Activated T-helper 1 cell treated with anti-CD3 and anti-CD28 coated beads, Interleukin-12 subunit alpha, Interleukin-12 subunit beta, Interleukin-2, Interleukin-4 antibody, amounts not matched to agents 30 ng/mL and 10 ng/mL and 1 ng/mL, durations not matched to agents 14 hours and 24 hours and 36 hours (primary cell): ENCODE data around the gene EXD3. TPM values are rescaled to one million over a fixed set of nuclear protein-coding genes. Genes with fewer than 3 reads are reported as not detected.
"Not testable (repeated sequence)": the region's sequence is repeated elsewhere in the genome, so short reads cannot be mapped to it uniquely, and the experiment has no call there.

Experiments
- DNase-seq: peaks from one replicate; pipeline ENCODE4 v3.0.0; 2021; ENCODE audit warnings: low spot score
- H3K27ac Mint-ChIP-seq: one replicate; pipeline ENCODE4 v1.8.0; 2021; ENCODE audit warnings: mild to moderate bottlenecking, mixed read lengths
- H3K27me3 Mint-ChIP-seq: one replicate; pipeline ENCODE4 v1.8.0; 2022; ENCODE audit warnings: mild to moderate bottlenecking, moderate library complexity, mixed read lengths; ENCODE audit not compliant: insufficient read depth
- H3K36me3 Mint-ChIP-seq: one replicate; pipeline ENCODE4 v1.8.0; 2021; ENCODE audit warnings: low read depth, mixed read lengths
- H3K4me1 Mint-ChIP-seq: one replicate; pipeline ENCODE4 v1.8.0; 2021; ENCODE audit warnings: low read depth, mixed read lengths
- H3K4me3 Mint-ChIP-seq: one replicate; pipeline ENCODE4 v1.8.0; 2021; ENCODE audit warnings: mild to moderate bottlenecking, moderate library complexity, mixed read lengths
- H3K9me3 Mint-ChIP-seq: one replicate; pipeline ENCODE4 v1.8.0; 2021; ENCODE audit warnings: mixed read lengths
- intact Hi-C: fragments of 100-400 bp; cut with micrococcal nuclease; formaldehyde crosslinking; loops from one replicate; pipeline ENCODE4 v1.15.1; 2024
- total RNA-seq: library from RNA; stranded (reverse); gene quantifications from 2 replicates; pipeline ENCODE4 v1.2.3, GENCODE V29; 2022

EXD3 gene
- total RNA-seq, 1 donor from 2014 or later, result 4.8 TPM

DNA sequence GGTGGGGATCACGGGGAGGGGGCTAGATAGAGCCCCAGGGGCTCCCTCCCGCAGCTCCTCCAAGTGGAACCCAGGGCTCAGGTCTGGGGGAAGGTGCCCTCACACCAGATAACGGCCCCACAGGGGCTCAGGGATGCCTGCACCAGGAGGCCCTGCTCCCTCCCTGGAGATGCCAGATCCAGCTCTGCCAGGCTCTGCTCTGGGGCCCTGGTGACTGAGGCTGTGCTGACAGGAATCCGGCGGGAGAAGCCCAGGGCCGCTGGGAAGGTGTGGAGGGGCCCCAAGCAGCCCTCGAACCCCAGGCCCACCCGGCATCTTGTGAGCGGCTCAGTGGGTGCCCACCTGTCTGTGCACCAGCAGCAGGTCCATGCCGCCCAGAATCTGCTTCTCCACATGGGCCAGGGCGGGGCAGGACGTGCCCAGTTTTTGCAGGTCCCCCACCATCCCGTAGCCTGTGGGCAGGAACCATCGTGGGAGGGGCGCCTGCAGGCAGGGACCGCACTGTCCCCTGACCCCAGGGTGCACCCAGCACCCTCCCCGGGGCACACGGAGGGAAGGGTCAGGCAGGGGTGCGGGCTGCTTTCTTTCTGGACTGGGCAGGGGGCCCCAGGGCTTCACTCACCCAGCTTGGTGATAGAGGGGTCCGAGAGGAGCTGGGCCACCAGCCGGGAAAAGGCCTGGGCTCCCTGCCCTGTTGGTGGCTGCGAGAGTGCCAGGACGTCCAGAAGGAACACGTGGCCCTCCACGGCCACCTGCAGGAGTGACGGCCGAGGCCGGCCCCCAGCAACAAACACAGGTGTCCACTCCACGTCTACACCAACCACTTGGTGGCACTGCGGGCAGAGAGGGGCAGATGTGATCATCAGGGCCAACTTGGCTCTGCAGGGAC, 72.0 kb downstream of the EXD3 start:
- H3K27ac Mint-ChIP-seq, result no peak overlapping the region
- no peaks in the 10 kb centered on the region for H3K27me3 Mint-ChIP-seq
- intact Hi-C loops, result no loop called here
- DNase-seq, result no peak
- no peaks in the 10 kb centered on the region for H3K9me3 Mint-ChIP-seq
- H3K4me1 Mint-ChIP-seq, result no peaks in the 10 kb centered on the region
- H3K4me3 Mint-ChIP-seq, result no peak overlapping the region
- H3K36me3 Mint-ChIP-seq, result no peaks in the 10 kb centered on the region

DNA sequence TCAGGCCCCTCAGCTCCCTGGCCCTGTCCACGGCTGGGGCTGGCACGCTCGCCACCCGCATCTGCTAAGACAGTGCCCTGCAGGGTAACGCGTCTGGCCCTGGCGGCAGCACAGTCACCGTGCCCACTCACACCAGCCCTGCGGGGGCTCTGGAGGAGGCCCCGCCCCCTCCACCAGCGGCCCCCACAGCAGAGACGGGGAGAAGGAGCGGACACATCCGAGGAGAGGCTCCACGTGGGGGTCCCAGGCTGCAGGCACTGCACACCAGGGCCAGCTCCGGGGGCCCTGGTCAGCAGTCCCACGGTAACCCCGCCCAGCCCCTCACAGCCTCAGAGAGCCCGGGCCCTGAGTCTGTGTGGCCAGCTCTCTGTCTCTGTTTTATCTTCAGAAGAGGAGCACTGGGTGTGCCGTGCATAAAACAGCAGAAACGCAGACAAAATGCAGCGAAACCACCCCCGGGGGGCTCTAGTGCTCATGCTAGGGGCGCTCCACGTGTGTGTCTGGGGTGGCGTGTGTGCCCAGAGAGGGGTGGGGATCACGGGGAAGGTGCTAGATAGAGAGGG, 73.4 kb downstream of the EXD3 start:
- Mint-ChIP-seq H3K27me3 (no peaks in the 10 kb centered on the region), H3K4me3 (no peak overlapping the region), H3K36me3 (no peaks in the 10 kb centered on the region), H3K9me3 (no peaks in the 10 kb centered on the region), H3K27ac (no peak overlapping the region), H3K4me1 (no peaks in the 10 kb centered on the region)
- no peak for DNase-seq
- intact Hi-C loops, result no loop called here

DNA sequence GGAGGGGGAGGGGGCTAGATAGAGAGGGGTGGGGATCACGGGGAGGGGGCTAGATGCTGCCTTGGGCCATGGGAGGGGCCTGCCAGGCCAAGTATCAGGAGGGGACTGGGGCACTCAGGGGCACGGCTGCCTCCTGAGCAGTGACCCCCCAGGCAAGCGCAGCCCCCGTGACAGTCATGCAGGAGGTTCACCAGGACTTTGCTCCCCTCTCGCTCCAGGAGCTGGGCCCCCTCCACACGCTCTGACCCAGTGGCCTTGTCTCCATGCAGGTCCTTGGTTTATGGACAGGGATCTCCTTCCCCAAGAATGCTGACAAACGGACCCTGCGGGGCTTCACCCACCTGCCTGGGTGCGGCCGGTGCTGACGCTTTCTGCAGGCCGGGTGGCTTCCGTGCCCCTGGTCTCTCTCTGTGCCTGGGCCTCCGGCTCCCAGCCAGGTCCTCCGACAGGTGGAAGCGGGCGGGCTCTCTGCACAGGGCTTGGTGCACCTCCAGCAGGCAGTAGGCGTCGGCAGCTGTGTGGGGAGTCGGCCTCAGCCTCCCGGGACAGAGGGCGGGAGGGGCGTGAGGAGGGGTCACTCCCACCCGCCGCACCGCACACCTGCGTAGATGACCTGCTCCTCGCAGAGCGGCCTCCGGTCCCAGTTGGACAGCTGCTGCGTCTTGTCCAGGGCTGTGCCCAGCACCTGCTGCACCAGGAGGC, 74.0 kb downstream of the EXD3 start:
- no peak overlapping the region for H3K4me3 Mint-ChIP-seq
- no peak for DNase-seq
- H3K27ac Mint-ChIP-seq, result no peak overlapping the region
- no peaks in the 10 kb centered on the region for H3K36me3 Mint-ChIP-seq
- no peaks in the 10 kb centered on the region for H3K9me3 Mint-ChIP-seq
- H3K4me1 Mint-ChIP-seq, result no peaks in the 10 kb centered on the region
- intact Hi-C loops, result no loop called here
- no peaks in the 10 kb centered on the region for H3K27me3 Mint-ChIP-seq

DNA sequence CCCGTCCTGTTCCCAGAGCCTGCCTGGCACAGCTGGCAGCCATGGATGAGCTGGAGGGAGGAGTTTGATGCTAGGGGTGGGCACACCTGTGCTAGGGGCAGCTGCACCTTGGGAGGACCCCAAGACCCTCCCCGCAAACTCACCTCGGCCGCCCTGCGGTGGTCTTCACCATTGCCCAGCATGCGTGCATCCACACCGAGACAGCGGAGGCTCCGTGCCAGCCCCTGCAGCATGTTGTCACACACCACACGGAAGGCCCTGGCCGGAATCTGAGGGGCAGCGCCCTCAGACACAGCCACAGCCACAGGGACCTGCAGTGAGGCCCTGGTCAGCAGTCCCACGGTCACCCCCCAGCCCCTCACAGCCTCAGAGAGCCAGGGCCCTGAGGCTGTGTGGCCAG, 75.0 kb downstream of the EXD3 start:
- Mint-ChIP-seq H3K9me3 (no peaks in the 10 kb centered on the region), H3K27me3 (no peaks in the 10 kb centered on the region), H3K4me3 (no peak overlapping the region), H3K36me3 (no peaks in the 10 kb centered on the region), H3K27ac (no peak overlapping the region), H3K4me1 (no peaks in the 10 kb centered on the region)
- no peak for DNase-seq
- intact Hi-C loops, result no loop called here

DNA sequence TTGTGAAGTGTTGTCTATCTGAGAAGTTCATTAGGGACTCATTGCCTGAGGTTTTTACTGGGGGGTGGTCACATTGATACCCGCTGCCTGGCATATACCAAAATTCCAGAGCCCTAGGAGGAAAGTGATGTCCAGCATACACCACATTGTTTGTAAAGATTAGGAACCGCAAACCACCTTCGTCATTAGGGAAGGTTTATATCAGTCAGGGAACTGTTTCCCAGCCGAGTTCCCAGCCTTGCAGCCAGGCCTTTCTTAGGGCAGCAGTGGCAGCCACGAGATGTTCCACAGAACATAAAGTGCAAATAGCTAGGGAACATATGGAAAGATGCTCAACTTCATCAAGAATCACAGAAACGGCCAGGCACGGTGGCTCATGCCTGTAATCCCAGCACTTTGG, 80.5 kb downstream of the EXD3 start:
- H3K4me3 Mint-ChIP-seq, result no peak overlapping the region
- intact Hi-C loops, result no loop called here
- no peak for DNase-seq
- H3K9me3 Mint-ChIP-seq, result no peaks in the 10 kb centered on the region
- no peaks in the 10 kb centered on the region for H3K4me1 Mint-ChIP-seq
- no peaks in the 10 kb centered on the region for H3K36me3 Mint-ChIP-seq
- no peak overlapping the region for H3K27ac Mint-ChIP-seq
- H3K27me3 Mint-ChIP-seq, result no peaks in the 10 kb centered on the region

DNA sequence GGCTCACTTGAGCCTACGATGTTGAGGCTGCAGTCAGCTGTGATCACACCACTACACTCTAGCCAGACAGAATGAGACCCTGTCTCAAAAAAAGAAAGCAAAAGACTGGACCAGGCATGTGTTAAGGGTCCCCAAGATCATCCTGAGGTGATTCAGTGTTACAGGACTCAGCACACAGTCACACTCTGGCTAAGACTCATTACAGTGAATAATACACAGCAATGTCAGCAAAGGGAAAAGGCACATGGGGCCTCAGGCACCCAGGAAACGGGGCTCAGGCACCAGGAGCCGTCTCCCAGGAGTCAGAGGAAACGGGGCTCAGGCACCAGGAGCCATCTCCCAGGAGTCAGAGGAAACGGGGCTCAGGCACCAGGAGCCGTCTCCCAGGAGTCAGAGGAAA, 81.7 kb downstream of the EXD3 start:
- no peaks in the 10 kb centered on the region for H3K4me1 Mint-ChIP-seq
- no peak for DNase-seq
- H3K27ac Mint-ChIP-seq, result no peak overlapping the region
- no peak overlapping the region for H3K4me3 Mint-ChIP-seq
- H3K9me3 Mint-ChIP-seq, result peaks cover 10% of the 10 kb centered on the region
- no peaks in the 10 kb centered on the region for H3K36me3 Mint-ChIP-seq
- intact Hi-C loops, result no loop called here
- H3K27me3 Mint-ChIP-seq, result no peaks in the 10 kb centered on the region

DNA sequence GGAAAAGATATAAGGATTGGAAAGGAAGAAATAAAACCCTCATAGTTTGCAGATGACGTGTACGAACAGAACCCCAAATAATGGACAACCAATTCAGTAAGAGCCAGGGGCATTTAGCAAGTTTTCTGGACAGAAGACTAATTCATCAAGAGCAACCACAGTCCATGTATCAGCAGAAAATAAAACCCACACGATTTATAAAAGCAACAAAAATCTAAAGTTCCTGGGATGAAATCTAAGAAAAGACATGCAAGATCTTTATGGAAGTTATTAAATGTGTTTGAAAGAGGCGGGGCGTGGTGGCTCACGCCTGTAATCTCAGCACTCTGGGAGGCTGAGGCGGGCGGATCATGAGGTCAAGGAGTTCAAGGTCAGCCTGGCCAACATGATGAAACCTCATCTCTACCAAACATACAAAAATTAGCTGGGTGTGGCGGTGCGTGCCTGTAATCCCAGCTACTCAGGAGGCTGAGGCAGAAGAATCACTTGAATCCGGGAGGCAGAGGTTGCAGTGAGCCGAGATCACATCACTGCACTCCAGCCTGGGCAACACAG, 83.0 kb downstream of the EXD3 start:
- H3K27me3 Mint-ChIP-seq, intact Hi-C loops: not testable (repeated sequence)

DNA sequence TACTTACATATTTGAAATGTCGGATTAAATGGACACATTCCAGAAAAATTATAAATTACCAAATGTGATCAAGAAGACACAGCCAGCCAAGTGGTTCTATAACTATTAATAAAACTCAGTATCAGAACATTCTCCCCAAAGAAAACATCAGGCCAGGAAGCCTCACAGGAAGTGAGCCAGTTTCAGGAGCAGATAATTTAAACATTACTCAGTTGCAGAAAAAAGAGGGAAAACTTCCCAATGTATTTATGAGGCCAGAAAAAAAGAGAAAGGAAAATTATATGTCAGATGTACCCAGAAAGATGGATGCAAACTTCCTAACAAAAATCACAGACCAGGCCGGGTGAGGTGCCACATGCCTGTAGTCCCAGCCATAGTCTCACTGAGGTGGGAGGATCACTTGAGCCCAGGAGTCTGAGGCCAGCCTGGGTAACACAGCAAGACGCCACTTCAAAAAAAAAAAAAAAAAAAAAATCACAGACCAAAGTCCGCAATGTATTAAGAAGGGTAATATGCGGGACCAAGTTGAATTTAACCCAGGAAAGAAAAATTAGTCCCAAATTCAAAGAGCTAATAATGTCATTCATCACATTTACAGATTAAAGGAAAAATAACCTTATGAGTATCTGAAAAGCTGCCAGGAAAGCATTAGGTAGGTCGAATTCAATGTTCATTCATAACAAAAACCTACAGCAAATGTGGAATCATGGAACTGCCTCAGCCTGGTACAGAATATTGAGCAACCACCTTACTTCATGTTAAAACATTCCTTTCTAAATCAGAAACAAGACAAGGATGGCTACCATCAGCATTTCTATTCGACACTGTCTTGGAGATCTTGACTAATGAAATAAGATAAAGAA, 83.7 kb downstream of the EXD3 start:
- Mint-ChIP-seq H3K9me3 (peaks cover 10% of the 10 kb centered on the region), H3K4me1 (no peaks in the 10 kb centered on the region), H3K36me3 (no peaks in the 10 kb centered on the region), H3K4me3 (no peak overlapping the region), H3K27ac (no peak overlapping the region), H3K27me3 (no peaks in the 10 kb centered on the region)
- intact Hi-C loops, result no loop called here
- no peak for DNase-seq

More for the DNA sequence above, 83.0 kb downstream of the EXD3 start:
- not testable (repeated sequence) for H3K36me3 Mint-ChIP-seq, H3K27ac Mint-ChIP-seq, H3K9me3 Mint-ChIP-seq, H3K4me3 Mint-ChIP-seq, H3K4me1 Mint-ChIP-seq, DNase-seq

DNA sequence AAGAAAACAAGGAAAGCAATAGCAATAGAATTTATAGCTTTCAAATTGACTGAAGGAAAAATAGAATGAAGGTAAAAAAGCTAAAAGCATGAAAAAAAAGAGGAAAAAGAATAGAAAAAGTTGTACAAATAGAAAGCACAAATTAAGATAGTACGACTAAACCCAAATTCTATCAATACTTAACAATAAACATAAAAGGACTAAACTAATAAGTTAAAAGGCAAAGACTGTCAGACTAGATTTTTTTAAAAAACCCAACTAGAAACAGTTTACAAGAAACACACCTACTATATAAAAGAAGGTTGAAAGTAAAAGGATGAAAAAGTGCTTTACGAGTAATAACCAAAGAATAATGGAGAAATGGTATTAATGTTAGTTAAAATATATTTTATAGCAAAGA, 86.2 kb downstream of the EXD3 start:
- Mint-ChIP-seq H3K4me3 (no peak overlapping the region), H3K27me3 (no peaks in the 10 kb centered on the region)

DNA sequence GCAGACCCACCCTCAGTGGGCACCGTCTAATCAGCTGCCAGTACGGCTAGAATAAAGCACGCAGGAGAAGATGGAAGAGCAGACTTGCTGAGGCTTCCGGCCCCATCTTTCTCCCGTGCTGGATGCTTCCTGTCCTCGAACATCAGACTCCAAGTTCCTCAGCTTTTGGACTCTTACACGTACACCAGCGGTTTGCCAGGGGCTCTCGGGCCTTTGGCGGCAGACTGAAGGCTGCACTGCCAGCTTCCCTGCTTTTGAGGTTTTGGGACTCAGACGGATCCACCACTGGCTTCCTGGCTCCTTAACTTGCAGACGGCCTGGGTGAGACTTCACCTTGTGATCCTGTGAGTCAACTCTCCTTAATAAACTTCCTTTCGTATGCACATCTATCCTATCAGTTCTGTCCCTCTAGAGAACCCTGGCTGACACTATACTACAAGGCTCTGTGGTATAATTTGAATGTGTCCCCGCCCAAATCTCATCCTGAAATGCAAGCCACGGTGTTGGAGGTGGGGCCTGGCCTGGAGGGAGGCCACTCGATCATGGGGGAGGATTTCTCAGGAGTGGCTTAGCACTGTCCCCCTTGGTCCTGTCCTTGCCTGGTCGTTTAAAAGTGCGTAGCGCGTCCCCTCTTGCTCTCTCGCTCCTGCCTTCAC, 89.8 kb downstream of the EXD3 start:
- intact Hi-C loops, result no loop called here
- H3K27ac Mint-ChIP-seq, result no peak overlapping the region
- H3K27me3 Mint-ChIP-seq, result no peaks in the 10 kb centered on the region
- no peaks in the 10 kb centered on the region for H3K36me3 Mint-ChIP-seq
- DNase-seq, result no peak
- H3K4me3 Mint-ChIP-seq, result no peak overlapping the region
- H3K9me3 Mint-ChIP-seq, result peaks cover 13% of the 10 kb centered on the region
- H3K4me1 Mint-ChIP-seq, result peaks cover 3% of the 10 kb centered on the region

More for the DNA sequence above, 86.2 kb downstream of the EXD3 start:
- Mint-ChIP-seq H3K4me1 (no peaks in the 10 kb centered on the region), H3K36me3 (no peaks in the 10 kb centered on the region), H3K9me3 (peaks cover 10% of the 10 kb centered on the region), H3K27ac (no peak overlapping the region)
- intact Hi-C loops, result no loop called here
- DNase-seq, result no peak

DNA sequence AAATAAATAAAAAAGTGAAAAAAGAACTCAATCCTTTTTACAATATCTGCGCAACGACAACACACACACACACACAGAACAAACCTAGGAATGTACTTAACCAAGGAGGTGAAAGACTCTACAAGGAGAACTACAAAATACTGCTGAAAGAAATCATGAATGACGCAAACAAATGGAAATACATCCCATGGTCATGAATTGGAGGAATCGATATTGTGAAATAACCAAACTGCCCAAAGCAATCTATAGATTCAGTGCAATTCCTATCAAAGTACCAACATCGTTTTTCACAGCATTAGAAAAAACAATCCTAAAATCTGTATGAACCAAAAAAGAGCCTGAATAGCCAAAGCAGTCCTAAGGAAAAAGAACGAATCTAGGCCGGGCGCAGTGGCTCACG, 91.0 kb downstream of the EXD3 start:
- Mint-ChIP-seq H3K9me3 (peaks cover 20% of the 10 kb centered on the region), H3K27ac (no peak overlapping the region), H3K4me3 (no peak overlapping the region), H3K36me3 (no peaks in the 10 kb centered on the region), H3K4me1 (peaks cover 12% of the 10 kb centered on the region), H3K27me3 (no peaks in the 10 kb centered on the region)
- intact Hi-C loops, result no loop called here
- DNase-seq, result no peak

DNA sequence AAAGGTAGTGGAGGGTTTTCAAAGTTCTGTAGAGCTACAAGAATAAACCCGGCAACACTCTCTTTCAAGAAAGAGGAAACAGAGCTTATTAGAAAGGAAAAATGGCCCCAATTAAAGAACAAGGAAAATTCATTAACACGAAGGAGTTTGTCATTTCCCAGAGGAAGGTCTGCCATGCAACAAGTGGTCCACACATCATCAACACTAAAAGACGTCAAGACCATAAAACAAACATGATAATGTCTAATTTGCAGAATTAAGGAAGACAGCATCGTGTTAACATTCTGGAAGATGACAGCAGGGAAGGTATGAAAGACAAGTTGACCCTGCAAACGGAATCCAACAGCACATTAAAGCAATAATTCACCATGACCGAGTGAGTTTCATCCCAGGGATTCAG, 92.3 kb downstream of the EXD3 start:
- DNase-seq, result no peak
- Mint-ChIP-seq H3K9me3 (peaks cover 19% of the 10 kb centered on the region), H3K27ac (no peak overlapping the region), H3K4me3 (no peak overlapping the region), H3K27me3 (no peaks in the 10 kb centered on the region), H3K4me1 (peaks cover 23% of the 10 kb centered on the region), H3K36me3 (peaks cover 3% of the 10 kb centered on the region)
- intact Hi-C loops, result no loop called here
